Measurements from ENCODE around the gene FAM117B. TPM values are rescaled to one million over a fixed set of nuclear protein-coding genes. Genes with fewer than 3 reads are reported as not detected.

FAM117B gene
- total RNA-seq, 1 experiment from 2014 or later, result 9.1 TPM

GRCh38 chr2:202808754-202809153 lies 174.0 kb downstream of the FAM117B start:
- Histone ChIP-seq H3K4me3 (replicated peaks in 1 of 2; ENCODE audit: low read depth in 1 of 2, low read length in 2 of 2) (no peak overlapping the region), H3K27ac (ENCODE audit: low read depth, low read length) (no peak overlapping the region), H3K4me1 (ENCODE audit: control insufficient read depth in 1 of 2, insufficient read depth in 2 of 2, low read length in 2 of 2) (peaks cover 6 to 9% of the 10 kb centered on the region in 2 experiments; a peak in 2 of 4 replicates), H3K4me2 (ENCODE audit: low read length) (no peak overlapping the region), H3K9me2 (ENCODE audit: insufficient read depth) (no peaks in the 10 kb centered on the region), H2AFZ (ENCODE audit: low read depth, low read length, poor library complexity, severe bottlenecking) (no peak overlapping the region), H4K20me1 (ENCODE audit: insufficient read depth) (no peaks in the 10 kb centered on the region), H3K36me3 (ENCODE audit: control insufficient read depth in 1 of 2, insufficient read depth in 2 of 2, low read length in 2 of 2) (no peaks in the 10 kb centered on the region), H3K27me3 (ENCODE audit: insufficient read depth, low read length) (no peaks in the 10 kb centered on the region), H3K9me3 (ENCODE audit: control insufficient read depth in 1 of 2, insufficient read depth in 1 of 2, low read depth in 1 of 2, low read length in 2 of 2) (no peaks in the 10 kb centered on the region), H3K9ac (ENCODE audit: low read length) (no peak overlapping the region), H3K79me2 (ENCODE audit: insufficient read depth, low read length) (no peaks in the 10 kb centered on the region)
- TF ChIP-seq SRF (IDR thresholded peaks at IDR 0.05; ENCODE audit: low read depth) (no peak), POLR2A (IDR thresholded peaks at IDR 0.05; ENCODE audit: borderline replicate concordance, extremely low read depth, insufficient read depth, insufficient read length) (no peak), CEBPB (IDR thresholded peaks at IDR 0.05; ENCODE audit: low read depth) (no peak), CBX3 (IDR thresholded peaks at IDR 0.05; ENCODE audit: low read depth) (no peak), ELF1 (IDR thresholded peaks at IDR 0.05; ENCODE audit: borderline replicate concordance, low read depth) (no peak), ZFX (IDR thresholded peaks at IDR 0.05) (no peak), EZH2 (IDR thresholded peaks at IDR 0.05) (no peak), FOSL1 (IDR thresholded peaks at IDR 0.05; ENCODE audit: low read depth) (no peak), ZNF274 (IDR thresholded peaks at IDR 0.05; ENCODE audit: low read depth, low read length) (no peak), ZBTB33 (IDR thresholded peaks at IDR 0.05; ENCODE audit: extremely low read depth, insufficient replicate concordance, low read length) (no peak), EGR1 (IDR thresholded peaks at IDR 0.05; ENCODE audit: low read depth) (no peak), ATF3 (IDR thresholded peaks at IDR 0.05) (no peak), REST (IDR thresholded peaks at IDR 0.05; ENCODE audit: low read depth) (no peak), POLR2AphosphoS5 (IDR thresholded peaks at IDR 0.05; ENCODE audit: low read depth, low read length) (no peak), TCF7L2 (IDR thresholded peaks at IDR 0.05; ENCODE audit: borderline replicate concordance, extremely low read depth, insufficient read depth, insufficient read length) (no peak), RAD21 (IDR thresholded peaks at IDR 0.05; ENCODE audit: low read depth) (no peak), SIN3A (IDR thresholded peaks at IDR 0.05; ENCODE audit: low read depth) (no peak), MAX (IDR thresholded peaks at IDR 0.05) (no peak), YY1 (IDR thresholded peaks at IDR 0.05; ENCODE audit: extremely low read depth, insufficient replicate concordance, low read depth, low read length) (no peak)
- RAD21 ChIA-PET (ENCODE audit: low non-redundant PET in 1 of 2, low total read pairs in 2 of 2, uncharacterized antibody in 2 of 2, unreplicated experiment in 2 of 2), result no interaction called here
- intact Hi-C loops (cut with micrococcal nuclease), result no loop called here
- CTCF ChIA-PET, result no interaction called here
- DNase-seq (ENCODE audit: low read depth, low spot score) (no peak), ATAC-seq (no peak)
- POLR2A ChIA-PET, result no interaction called here
- BruUV-seq (replicated peaks), result no TSS peak
